Measurements from ENCODE around the gene CSNK1A1.

- no peak for TF ChIP-seq CTCF (IDR thresholded peaks at IDR 0.05)
- no peak for TF ChIP-seq POLR2A (IDR thresholded peaks at IDR 0.05)
- no peak for TF ChIP-seq EP300 (IDR thresholded peaks at IDR 0.05)
These were observed 36.7 kb downstream of the CSNK1A1 start for GRCh38 chr5:149514512-149514911.
